Activated T-cell treated with anti-CD3 and anti-CD28 coated beads for 1 hour (primary cell): ENCODE measurements around the gene HHAT.
"Not testable (repeated sequence)": the region's sequence is repeated elsewhere in the genome, so short reads cannot be mapped to it uniquely, and the experiment has no call there.

Source experiments
- DNase-seq: peaks from one replicate; pipeline ENCODE4 v3.0.0-alpha.2; 2020; ENCODE audit warnings: low read depth

HHAT gene

DNA sequence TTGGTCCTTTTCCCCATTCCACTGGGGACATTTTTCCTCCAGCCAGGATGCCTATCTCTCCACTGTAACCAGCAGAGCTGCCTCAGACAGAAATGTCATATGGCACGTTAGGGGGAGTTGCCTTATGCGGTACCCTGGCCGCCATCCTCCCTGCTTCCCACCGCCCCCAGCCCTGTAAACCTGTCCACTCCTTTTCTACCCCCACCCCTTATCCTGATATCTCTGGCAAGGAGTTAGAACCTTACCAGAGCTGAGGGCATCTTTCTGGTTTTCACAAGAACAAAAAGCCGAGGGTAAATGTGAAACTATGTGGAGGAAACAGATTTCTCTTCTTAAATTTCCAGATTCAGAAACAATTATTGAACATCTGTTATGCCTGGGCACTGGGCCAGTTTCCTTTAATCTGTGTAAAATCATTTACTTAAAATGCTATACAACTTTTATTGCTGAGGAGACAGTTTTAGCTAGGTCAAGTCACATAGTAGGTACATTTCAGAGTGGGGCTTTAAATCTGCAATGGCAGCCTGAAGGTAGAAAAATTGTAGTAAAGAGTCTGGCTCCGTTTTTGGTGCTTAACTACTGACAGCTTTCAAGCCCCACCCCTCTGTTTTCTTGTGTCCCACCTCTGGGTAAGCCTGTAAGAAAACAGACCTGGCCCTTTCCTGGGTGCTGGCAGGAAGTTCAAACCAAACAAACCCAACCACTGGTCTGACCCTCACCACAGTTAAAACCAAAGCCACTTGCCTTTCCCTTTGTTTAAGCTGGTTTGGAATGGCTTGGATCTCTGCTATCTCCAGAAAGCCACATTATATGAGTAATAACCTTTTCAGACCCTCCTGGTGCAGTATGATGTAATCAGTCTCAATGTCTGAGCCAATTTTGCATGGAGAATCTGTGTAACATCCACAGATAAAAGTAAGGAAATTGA is 319.0 kb downstream of the HHAT start:
- DNase-seq, result no peak

DNA sequence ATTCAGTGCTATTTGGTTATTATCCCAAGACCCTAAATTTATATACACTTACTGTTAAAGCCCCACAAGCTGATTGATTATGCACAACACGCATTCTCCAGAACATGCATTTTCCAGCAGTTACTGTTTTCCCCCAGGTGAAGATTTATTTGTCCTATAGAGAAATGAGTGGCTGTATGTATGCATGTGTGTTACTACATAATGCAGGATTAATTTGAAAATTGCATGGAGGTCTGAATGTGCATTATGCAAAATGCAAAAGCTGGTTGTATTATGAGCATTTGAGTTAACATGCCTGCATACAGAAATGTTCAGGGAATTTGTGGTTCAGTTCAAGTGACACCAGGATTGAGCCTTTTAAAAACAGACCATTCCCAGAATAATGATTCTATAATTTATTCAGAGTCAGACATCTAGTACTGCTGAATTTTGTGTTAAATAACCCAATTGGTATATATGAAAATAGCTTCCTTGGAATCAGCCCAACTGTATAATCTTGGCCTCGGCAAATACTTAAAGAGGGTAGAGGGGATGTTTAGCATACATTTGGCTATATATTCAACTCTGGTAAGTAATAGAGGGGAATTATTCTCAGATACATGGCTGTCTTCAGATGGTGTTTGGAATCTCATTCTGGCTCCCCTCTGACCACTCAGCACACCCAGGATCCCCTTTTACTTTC is 320.0 kb downstream of the HHAT start:
- no peak for DNase-seq

DNA sequence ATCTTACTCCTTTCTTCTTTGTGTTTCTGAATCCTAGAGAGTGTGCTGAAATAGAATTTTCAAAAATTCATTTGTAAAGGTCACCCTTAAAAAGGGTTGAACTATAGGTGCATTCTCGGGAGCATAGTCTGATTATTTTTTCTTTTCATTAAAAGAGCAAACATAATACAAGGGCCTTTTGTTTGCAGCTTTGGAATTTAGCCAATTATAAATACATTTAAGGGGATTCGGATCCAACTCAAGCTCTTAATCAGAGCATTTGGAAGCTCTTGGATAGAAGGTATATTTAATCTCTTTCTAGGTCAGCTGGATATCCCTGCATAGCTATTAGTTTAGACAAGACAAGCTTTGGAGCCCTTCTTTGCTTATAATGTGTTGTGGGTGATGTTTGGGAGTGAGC is 321.7 kb downstream of the HHAT start:
- no peak for DNase-seq

DNA sequence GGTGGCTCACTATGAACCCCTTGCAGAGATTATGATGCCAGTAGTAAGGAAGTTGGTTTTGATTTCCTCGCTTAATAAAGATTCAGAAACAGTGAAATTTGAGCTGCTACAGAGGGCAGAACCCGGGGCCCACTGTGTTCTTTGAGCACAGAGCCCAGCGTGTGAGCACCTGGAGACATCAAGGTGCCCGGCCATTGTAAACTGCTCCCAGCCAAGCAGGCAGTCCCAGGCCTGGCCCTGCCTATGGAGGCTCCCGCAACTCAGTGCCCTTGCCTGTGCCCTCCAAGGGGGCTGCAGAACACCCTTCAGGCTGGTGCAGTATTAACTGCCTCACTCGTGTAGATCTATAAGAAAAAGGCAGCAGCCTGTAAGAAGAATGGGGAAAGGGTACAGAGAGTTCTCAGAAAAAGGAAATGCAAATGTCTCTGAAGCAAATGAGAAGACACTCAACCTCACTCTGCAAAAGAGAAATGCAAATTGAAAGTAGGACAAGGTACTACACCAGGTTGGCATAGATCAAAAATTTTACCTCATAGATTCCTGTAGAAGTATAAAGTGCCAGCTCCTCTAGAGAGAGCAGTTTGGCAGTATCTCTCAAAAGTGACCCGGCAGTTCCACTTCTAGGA is 323.7 kb downstream of the HHAT start:
- DNase-seq, result no peak

DNA sequence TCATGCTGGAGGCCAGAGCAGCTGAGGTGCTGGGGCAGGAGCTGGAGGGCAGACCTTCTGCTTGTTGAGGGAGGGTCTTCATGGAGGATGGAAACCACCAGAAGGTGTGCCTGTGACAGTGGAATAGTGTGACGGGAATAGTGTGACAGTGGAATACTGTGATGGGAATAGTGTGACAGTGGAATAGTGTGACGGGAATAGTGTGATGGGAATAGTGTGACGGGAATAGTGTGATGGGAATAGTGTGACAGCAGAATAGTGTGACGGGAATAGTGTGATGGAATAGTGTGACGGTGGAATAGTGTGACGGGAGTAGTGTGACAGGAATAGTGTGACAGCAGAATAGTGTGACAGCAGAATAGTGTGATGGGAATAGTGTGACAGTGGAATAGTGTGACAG is 325.1 kb downstream of the HHAT start:
- DNase-seq, result no peak

DNA sequence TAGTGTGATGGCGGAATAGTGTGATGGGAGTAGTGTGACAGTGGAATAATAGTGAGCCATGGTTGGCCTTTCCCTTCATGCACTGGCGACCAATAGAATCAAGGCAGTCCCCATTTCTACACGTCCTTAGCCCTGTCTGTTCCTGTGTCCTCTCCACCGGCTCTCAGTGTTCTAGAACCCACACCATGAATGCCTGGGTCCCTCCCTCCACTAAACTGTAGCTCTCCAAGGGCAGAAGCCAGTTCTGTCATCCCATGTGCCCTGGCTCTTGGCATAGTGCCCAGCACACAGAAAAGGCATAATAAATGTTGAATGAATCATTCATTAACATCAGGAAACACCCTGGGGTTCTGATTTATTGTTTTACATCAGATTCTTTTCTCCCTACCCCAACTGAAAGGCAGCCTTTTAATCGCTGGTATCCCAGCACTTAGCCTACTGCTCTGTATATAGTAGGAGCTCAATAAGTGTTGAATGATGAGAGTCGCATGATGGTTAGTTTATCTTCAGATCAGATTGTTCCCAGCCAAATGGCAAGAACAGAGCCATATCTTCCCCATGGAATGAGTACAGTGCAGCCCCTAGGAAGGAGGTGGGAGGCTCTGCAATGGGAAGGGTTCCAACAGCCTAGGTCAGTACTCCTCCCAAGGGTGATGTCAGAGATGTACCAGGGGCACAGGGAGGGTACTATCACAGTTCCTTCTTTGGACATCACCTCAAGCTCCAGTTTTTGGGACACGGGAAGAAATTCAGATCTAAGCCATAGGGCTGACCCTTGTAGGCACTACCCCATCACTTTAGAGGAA is 325.7 kb downstream of the HHAT start:
- DNase-seq, result no peak

DNA sequence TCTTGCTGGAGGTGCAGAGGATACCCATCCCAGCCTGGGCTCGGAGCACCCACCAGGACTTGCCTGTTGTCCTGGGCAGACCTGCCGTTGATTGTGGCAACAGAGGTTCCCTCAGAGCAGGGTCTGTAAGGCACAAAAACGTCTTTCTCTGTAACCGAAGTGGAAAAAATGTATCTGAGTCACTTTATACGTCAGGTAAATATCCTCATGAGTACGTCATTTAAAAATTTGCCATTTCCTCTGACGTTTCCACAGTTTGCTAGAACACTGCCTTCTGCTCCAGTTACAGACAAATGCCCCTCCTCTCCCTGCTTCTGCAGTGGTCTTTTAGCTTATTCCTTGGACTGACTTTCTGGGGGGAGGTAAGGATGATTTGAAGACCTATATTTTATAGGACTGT is 326.8 kb downstream of the HHAT start:
- DNase-seq, result no peak

DNA sequence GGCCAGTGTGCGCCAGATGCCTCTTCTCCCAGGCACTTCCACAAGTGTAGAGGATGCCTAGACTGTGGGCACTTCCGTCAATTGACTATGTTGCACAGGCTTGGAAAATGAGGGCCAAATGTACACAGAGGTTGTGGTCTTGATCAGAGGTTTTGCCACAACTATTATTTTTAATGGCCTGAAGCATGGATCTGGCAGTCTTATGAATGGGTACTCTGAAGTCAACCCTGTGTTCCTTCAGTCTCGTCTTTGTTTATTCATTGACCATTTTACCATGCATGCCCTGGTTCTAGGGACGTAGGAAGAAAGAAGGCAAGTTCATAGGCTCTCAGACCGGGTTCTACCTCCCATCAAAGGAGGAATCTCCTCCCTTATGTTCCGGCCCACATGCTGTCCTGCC is 329.1 kb downstream of the HHAT start:
- no peak for DNase-seq

DNA sequence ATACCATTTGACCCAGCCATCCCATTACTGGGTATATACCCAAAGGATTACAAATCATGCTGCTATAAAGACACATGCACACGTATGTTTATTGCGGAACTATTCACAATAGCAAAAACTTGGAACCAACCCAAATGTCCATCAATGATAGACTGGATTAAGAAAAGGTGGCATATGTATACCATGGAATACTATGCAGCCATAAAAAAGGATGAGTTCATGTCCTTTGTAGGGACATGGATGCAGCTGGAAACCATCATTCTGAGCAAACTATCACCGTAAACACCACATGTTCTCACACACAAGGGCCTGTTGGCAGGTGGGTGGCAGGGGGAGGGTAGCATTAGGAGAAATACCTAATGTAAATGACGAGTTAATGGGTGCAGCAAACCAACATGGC is 332.8 kb downstream of the HHAT start:
- DNase-seq, result not testable (repeated sequence)

DNA sequence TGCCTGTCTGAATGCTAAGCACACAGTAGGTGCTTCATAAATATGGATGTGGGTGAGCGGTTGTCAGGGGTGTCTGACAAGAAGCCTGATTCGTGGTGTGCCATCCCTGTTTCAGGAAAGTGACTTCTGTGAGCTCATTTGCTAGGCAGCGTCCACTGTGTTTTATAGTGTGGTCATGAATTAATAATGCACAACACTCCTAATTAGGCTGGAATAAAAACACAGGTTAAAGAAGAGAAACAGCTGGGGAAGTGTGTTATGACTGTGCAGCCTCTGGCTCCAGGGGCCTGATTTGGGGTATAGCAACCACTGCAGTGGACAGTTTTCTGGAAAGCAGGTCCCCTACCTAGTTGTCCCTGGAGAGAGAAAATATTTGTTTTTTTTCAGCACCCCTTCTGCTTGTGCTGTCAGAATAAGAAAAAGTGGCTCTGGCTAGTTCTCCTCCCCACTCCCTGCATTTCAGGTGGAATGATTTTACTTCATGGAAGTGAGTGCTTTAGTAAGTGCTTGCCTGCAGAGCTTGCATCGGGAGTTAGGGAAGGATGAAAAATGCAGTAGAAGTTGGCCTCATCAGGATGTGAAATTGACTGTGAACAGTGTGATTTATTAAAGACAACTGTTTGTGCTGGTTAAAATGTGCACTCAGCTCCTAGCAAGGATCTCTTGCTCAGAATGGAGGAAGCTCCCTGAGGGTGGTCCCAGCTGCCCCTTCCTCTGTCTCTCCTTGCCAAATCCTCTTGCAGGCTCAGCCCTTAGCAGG is 333.8 kb downstream of the HHAT start:
- DNase-seq, result no peak

DNA sequence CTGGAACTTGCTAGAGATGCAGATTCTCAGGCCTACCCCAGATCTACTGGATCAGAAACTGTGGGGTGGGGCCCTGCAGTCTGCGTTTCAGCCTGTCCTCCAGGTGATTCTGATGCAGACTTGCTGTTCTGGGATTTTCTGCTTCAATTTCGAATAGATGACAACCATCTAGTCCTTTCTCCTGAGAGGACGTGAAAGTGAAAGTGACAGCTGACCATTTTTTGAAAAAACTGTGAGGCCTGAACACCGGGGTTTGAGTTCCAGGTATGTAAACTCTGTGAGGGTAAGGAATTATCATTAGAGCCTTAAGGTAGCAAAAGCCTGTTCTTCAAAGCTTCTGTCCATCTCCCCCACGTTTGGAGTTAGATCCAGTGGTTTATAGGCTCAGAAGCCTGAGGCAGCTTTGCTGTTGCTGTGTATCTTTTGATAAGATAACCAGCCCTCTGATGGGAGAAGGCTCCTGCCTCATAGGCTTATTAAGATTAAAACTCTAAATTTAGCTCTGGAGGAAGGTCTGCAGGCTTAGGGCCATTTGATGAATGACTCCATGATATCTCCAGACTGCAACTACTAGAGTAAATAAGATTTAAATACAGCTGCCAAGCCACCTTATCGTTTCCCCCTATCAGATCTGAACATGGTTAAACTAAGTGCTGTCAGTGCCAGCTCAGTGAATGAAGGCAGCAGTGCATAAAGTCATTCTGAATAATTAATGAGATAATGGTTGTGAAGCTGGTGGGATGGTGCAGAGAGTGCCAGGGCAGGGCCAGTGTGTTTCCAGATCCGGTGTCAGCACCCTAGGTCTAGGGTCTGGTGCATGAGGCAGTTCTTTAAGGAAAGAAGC is 335.2 kb downstream of the HHAT start:
- no peak for DNase-seq

DNA sequence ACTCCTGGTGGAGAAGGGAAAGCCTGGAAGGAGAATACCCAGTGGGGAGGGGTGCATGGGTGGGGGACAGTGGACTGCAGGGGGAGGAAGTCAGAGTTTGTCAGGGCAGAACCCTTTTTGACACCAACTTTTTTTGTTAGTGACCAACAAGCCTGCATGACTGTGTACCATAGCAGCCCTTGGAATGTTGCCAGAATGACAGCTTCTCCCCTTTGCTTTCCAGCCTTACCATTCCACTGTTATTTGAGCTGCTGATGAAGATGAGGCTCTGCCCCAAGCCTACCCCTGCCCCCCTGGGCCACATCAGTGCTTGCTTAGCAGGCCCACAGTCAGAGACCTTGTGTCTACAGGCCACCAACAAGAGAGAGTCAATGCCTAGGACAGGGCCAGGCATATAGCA is 341.2 kb downstream of the HHAT start:
- DNase-seq, result no peak

DNA sequence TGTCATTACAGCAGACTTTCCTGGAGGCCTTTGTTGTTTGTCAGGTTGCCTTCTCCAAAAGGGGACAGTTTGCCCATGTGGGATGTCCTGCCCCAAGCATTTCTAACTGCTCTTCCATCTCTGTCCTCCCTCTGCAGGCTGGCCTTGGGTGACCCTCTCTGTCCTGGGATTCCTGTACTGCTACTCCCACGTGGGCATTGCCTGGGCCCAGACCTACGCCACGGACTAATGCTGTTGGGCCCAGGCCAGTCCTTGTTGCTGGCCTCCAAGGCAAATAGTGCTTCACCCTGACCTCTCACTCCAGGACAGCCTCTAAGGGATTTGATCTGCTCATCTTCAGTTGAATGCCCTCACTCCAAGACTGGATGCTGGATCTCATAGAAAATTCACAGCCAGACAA is 345.4 kb downstream of the HHAT start:
- no peak for DNase-seq

DNA sequence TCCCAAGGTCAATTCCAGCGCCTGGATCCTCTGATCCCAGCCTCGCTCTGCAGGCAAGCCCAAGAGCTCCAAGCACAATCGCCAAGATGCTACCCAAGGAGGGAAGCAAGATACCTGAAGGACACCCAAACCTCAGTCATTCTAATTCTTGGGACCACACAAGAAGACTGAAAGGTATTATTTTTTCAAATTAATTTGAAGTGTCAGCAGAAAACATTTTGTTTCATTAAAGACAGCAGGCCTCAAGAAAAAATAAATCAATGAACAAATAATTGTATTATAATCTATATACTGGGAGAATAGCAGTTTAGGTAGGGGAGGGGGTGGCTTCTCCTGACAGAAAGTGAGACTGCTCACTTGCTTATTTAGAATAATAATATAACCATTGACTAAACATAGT is 347.8 kb downstream of the HHAT start:
- no peak for DNase-seq

DNA sequence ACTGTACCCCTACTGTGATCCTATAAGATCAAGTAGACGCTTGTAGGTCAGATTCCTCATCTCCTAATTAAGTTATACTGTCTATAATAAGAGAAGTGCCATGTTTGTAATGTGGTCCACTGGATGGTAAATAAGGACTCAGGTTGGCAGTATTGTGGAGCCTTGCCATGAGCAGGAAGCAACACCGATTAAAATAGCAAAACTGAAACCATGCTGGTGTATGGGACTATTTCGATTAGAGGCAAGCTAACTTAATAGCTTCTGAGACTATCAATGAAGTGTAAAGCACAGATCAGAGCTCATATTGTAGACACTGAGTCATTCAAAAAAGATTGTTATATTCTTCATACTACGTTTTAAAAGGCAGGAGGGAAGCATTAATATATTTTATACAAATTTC is 348.8 kb downstream of the HHAT start:
- no peak for DNase-seq

DNA sequence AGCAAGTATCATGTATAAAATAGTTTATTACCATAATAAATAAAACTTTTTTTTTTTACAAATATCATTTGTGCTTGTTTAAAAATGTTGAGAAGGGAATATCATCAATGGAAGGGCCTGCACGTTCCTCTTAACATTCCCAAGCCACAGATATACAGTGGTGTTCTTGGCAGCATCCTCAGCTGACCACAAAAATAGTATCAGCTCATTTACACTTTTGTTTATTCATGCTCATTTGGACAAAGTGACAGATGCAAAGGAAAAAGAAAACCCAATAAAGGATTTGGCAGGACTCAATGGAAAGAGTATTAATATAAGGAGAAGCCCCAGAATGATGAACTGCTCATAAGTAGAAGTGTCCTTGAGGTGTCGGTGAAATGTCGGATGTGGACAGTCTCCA is 349.6 kb downstream of the HHAT start:
- no peak for DNase-seq

DNA sequence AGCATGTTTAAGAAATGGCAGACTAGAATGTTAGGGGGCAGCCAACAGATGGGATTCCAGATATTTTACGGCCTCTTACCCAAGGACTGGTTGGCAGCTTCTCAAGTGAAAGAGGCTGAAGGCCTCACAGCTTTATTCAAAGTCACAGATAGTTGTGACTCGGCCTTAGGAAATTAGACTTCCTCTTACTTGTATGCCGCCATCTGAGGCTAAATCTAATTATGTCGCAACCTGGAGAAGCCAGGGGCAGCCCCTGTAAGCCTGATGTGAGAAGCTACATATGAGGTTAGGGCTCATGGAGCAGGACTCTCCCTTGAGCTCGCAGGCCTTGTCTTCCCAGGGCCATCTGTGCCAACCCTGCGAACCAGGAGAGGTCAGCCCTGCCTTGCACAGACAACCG is 352.5 kb downstream of the HHAT start:
- no peak for DNase-seq

DNA sequence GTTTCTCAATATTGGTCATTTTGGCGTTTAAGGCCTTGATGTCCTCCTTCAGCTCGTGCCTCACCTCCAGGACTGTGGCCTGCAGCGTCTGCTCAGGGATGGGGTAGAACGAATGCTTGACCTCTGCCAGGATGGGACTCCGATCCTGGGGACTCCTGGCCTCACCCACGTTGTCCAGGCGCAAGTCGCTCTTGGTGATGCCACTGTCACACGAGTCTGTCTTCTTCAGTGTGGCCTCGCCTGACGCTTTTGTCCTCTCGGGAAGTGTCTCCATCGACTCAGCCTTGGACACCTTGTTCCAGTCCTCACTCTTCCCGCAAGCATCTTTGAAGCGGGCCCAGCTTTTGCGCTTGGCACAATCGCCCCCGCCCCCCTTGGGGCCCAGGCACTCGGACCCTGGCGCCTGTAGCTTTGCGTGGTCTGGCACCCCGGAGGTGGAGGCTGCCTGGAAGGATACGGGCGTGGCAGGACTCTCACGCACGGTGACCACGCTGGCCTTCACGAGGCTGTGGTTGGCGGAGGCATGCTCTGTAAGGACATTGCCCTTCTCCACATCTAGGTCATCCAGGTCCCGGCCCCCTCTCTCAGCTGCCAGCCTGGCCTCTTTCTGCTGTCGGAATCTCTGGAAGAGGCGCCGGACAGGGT is 354.8 kb downstream of the HHAT start:
- DNase-seq, result no peak

DNA sequence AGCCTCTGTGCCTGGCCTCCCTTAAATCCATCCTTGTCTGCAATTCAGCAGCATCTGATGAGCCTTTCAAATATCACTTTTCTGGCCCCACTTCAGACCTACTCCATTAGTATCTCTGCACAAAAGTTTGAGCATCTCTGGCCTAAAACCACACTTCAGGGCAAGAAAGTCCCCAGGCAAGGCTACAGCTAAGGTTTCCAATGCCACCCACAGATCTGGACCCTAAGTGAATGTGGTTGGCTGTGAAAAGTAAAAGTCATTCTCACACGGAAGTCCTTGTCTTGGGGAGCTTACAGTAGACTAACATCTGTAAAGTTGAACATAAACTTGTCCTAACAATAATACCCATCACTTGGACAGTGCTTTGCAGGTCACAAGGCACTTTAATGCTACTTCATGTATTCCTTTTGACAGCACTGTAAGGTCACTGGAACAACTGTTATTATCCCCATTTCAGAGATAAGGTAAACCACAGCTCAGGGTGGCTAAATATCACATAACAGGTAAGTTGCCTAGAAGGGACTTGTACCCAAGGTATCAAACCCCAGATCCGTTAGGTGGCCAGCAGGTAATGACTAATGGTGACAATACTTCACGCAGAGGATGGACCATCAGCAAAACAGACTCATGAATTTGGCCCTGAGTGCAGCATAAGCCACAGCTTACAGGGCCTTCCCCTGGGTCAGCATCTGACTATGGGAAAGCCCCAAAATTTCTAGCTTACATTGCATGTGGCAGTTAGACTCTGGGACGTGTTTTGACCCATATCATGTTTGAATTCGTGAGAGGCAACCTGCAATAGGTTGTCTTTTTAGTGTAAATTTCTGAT is 356.0 kb downstream of the HHAT start:
- no peak for DNase-seq
